ENCODE data around the gene TSTD2. TPM values are rescaled to one million over a fixed set of nuclear protein-coding genes. Genes with fewer than 3 reads are reported as not detected.
"Not testable (repeated sequence)": the region's sequence is repeated elsewhere in the genome, so short reads cannot be mapped to it uniquely, and the experiment has no call there.

Gene TSTD2
- total and polyA plus RNA-seq, 5 donors from 2014 or later = 5.5 to 21.5 (median 9.4) TPM

- DNase-seq = peak; percentile 46 to 89 (median 74)
- peaks cover 3% of the 10 kb centered on the region for H3K4me1 ChIP-seq (ENCODE audit: control insufficient read depth, insufficient read depth, low read length, poor library complexity, severe bottlenecking)
- Mint-ChIP-seq H3K27ac (peak overlapping the region in 1 of 3 donors; percentile 14), H3K9me3 (peaks cover 0 to under 1% (median 0%) of the 10 kb centered on the region in 7 donors), H3K4me1 (peaks cover 6 to 8% (median 7%) of the 10 kb centered on the region in 4 donors), H3K27me3 (no peaks in the 10 kb centered on the region), H3K36me3 (peaks cover 25% of the 10 kb centered on the region), H3K4me3 (peak overlapping the region in 3 of 4 donors; percentile 39 to 76 (median 48))
- H3K36me3 ChIP-seq (ENCODE audit: control insufficient read depth, insufficient read depth, low read length) = peaks cover 36% of the 10 kb centered on the region
- H3K4me3 ChIP-seq (ENCODE audit: low read depth, low read length) = peak overlapping the region; percentile 27
- H3K9me3 ChIP-seq (ENCODE audit: control insufficient read depth in 2 of 2, low read length in 2 of 2) = no peaks in the 10 kb centered on the region
- H3K27me3 ChIP-seq (ENCODE audit: control insufficient read depth, insufficient read depth, low read length) = no peaks in the 10 kb centered on the region
- H3K27ac ChIP-seq (ENCODE audit: insufficient read depth, low read length, poor library complexity, severe bottlenecking) = no peak overlapping the region
- peak; percentile 81 to 89 for ATAC-seq (ENCODE audit: low read depth in 2 of 2)
These were observed 34.5 kb downstream of the TSTD2 start for GRCh38 chr9:97598461-97599288.

GRCh38 chr9:97596906-97597305 is 36.3 kb downstream of the TSTD2 start:
- Histone ChIP-seq H3K27ac (ENCODE audit: insufficient read depth, low read length, poor library complexity, severe bottlenecking) (no peak overlapping the region), H3K27me3 (ENCODE audit: control insufficient read depth, insufficient read depth, low read length) (no peaks in the 10 kb centered on the region), H3K4me1 (ENCODE audit: control insufficient read depth, insufficient read depth, low read length, poor library complexity, severe bottlenecking) (peaks cover 3% of the 10 kb centered on the region), H3K36me3 (ENCODE audit: control insufficient read depth, insufficient read depth, low read length) (peaks cover 19% of the 10 kb centered on the region), H3K9me3 (ENCODE audit: control insufficient read depth in 2 of 2, low read length in 2 of 2) (no peaks in the 10 kb centered on the region), H3K4me3 (ENCODE audit: low read depth, low read length) (no peak overlapping the region)
- peaks cover 0 to 2% (median 0%) of the 10 kb centered on the region in 7 donors for H3K9me3 Mint-ChIP-seq
- peaks cover 6 to 9% (median 7%) of the 10 kb centered on the region in 4 donors for H3K4me1 Mint-ChIP-seq
- no peak for DNase-seq
- H3K4me3 Mint-ChIP-seq = no peak overlapping the region
- peaks cover 15% of the 10 kb centered on the region for H3K36me3 Mint-ChIP-seq
- ATAC-seq (ENCODE audit: low read depth in 2 of 2) = no peak
- H3K27ac Mint-ChIP-seq = no peak overlapping the region
- H3K27me3 Mint-ChIP-seq = no peaks in the 10 kb centered on the region

GRCh38 chr9:97594381-97594921 is 38.7 kb downstream of the TSTD2 start:
- ATAC-seq (ENCODE audit: low read depth in 2 of 2) (no peak), DNase-seq (no peak)
- Mint-ChIP-seq H3K9me3 (peaks cover 0 to 2% (median 0%) of the 10 kb centered on the region in 7 donors), H3K4me3 (no peak overlapping the region), H3K27ac (no peak overlapping the region), H3K36me3 (peaks cover 12% of the 10 kb centered on the region), H3K27me3 (no peaks in the 10 kb centered on the region), H3K4me1 (peaks cover 6 to 9% (median 7%) of the 10 kb centered on the region in 4 donors)
- Histone ChIP-seq H3K9me3 (ENCODE audit: control insufficient read depth in 2 of 2, low read length in 2 of 2) (no peaks in the 10 kb centered on the region), H3K27ac (ENCODE audit: insufficient read depth, low read length, poor library complexity, severe bottlenecking) (no peak overlapping the region), H3K4me1 (ENCODE audit: control insufficient read depth, insufficient read depth, low read length, poor library complexity, severe bottlenecking) (peaks cover 3% of the 10 kb centered on the region), H3K36me3 (ENCODE audit: control insufficient read depth, insufficient read depth, low read length) (peaks cover 2% of the 10 kb centered on the region), H3K4me3 (ENCODE audit: low read depth, low read length) (no peak overlapping the region), H3K27me3 (ENCODE audit: control insufficient read depth, insufficient read depth, low read length) (no peaks in the 10 kb centered on the region)

- no peak for ATAC-seq (ENCODE audit: low read depth in 2 of 2)
- Mint-ChIP-seq H3K9me3 (peaks cover 0 to 2% (median 0%) of the 10 kb centered on the region in 7 donors), H3K27ac (no peak overlapping the region), H3K4me3 (no peak overlapping the region), H3K4me1 (peaks cover 6 to 9% (median 7%) of the 10 kb centered on the region in 4 donors), H3K36me3 (peaks cover 12% of the 10 kb centered on the region), H3K27me3 (no peaks in the 10 kb centered on the region)
- Histone ChIP-seq H3K4me1 (ENCODE audit: control insufficient read depth, insufficient read depth, low read length, poor library complexity, severe bottlenecking) (peaks cover 3% of the 10 kb centered on the region), H3K27ac (ENCODE audit: insufficient read depth, low read length, poor library complexity, severe bottlenecking) (no peak overlapping the region), H3K27me3 (ENCODE audit: control insufficient read depth, insufficient read depth, low read length) (no peaks in the 10 kb centered on the region), H3K36me3 (ENCODE audit: control insufficient read depth, insufficient read depth, low read length) (peaks cover 2% of the 10 kb centered on the region), H3K4me3 (ENCODE audit: low read depth, low read length) (no peak overlapping the region), H3K9me3 (ENCODE audit: control insufficient read depth in 2 of 2, low read length in 2 of 2) (no peaks in the 10 kb centered on the region)
- no peak for DNase-seq
These were observed 39.2 kb downstream of the TSTD2 start for GRCh38 chr9:97593960-97594359.

GRCh38 chr9:97592126-97592525 is 41.0 kb downstream of the TSTD2 start:
- Histone ChIP-seq H3K9me3 (ENCODE audit: control insufficient read depth in 2 of 2, low read length in 2 of 2) (no peaks in the 10 kb centered on the region), H3K4me3 (ENCODE audit: low read depth, low read length) (no peak overlapping the region), H3K27me3 (ENCODE audit: control insufficient read depth, insufficient read depth, low read length) (no peaks in the 10 kb centered on the region), H3K27ac (ENCODE audit: insufficient read depth, low read length, poor library complexity, severe bottlenecking) (no peak overlapping the region), H3K36me3 (ENCODE audit: control insufficient read depth, insufficient read depth, low read length) (peaks cover 2% of the 10 kb centered on the region), H3K4me1 (ENCODE audit: control insufficient read depth, insufficient read depth, low read length, poor library complexity, severe bottlenecking) (no peaks in the 10 kb centered on the region)
- Mint-ChIP-seq H3K27me3 (no peaks in the 10 kb centered on the region), H3K4me1 (peaks cover 0 to 2% (median 0%) of the 10 kb centered on the region in 4 donors), H3K4me3 (no peak overlapping the region), H3K9me3 (peaks cover 0 to 9% (median 2%) of the 10 kb centered on the region in 7 donors), H3K36me3 (peaks cover 12% of the 10 kb centered on the region), H3K27ac (no peak overlapping the region)
- DNase-seq (no peak), ATAC-seq (ENCODE audit: low read depth in 2 of 2) (no peak)

- Histone ChIP-seq H3K4me1 (ENCODE audit: control insufficient read depth, insufficient read depth, low read length, poor library complexity, severe bottlenecking) (no peaks in the 10 kb centered on the region), H3K27ac (ENCODE audit: insufficient read depth, low read length, poor library complexity, severe bottlenecking) (no peak overlapping the region), H3K9me3 (ENCODE audit: control insufficient read depth in 2 of 2, low read length in 2 of 2) (no peaks in the 10 kb centered on the region), H3K4me3 (ENCODE audit: low read depth, low read length) (no peak overlapping the region), H3K27me3 (ENCODE audit: control insufficient read depth, insufficient read depth, low read length) (no peaks in the 10 kb centered on the region), H3K36me3 (ENCODE audit: control insufficient read depth, insufficient read depth, low read length) (peaks cover 2% of the 10 kb centered on the region)
- H3K4me1 Mint-ChIP-seq = peaks cover 0 to 2% (median 0%) of the 10 kb centered on the region in 4 donors
- H3K36me3 Mint-ChIP-seq = peaks cover 12% of the 10 kb centered on the region
- H3K4me3 Mint-ChIP-seq = no peak overlapping the region
- H3K27me3 Mint-ChIP-seq = no peaks in the 10 kb centered on the region
- DNase-seq (no peak), ATAC-seq (ENCODE audit: low read depth in 2 of 2) (no peak)
- no peak overlapping the region for H3K27ac Mint-ChIP-seq
- peaks cover 0 to 10% (median 4%) of the 10 kb centered on the region in 7 donors for H3K9me3 Mint-ChIP-seq
These were observed 41.6 kb downstream of the TSTD2 start for GRCh38 chr9:97591535-97591934.

- H3K4me1 Mint-ChIP-seq; H3K27me3 Mint-ChIP-seq; H3K9me3 Mint-ChIP-seq; ATAC-seq (ENCODE audit: low read depth in 2 of 2); DNase-seq; H3K4me3 ChIP-seq (ENCODE audit: low read depth, low read length); H3K27ac Mint-ChIP-seq; H3K27me3 ChIP-seq (ENCODE audit: control insufficient read depth, insufficient read depth, low read length); H3K36me3 Mint-ChIP-seq; H3K4me1 ChIP-seq (ENCODE audit: control insufficient read depth, insufficient read depth, low read length, poor library complexity, severe bottlenecking); H3K4me3 Mint-ChIP-seq; H3K27ac ChIP-seq (ENCODE audit: insufficient read depth, low read length, poor library complexity, severe bottlenecking); H3K9me3 ChIP-seq (ENCODE audit: control insufficient read depth in 2 of 2, low read length in 2 of 2); H3K36me3 ChIP-seq (ENCODE audit: control insufficient read depth, insufficient read depth, low read length): not testable (repeated sequence)
These were observed 46.3 kb downstream of the TSTD2 start for GRCh38 chr9:97586909-97587308.
